Heart left ventricle (tissue), 16 donors: Measurements from ENCODE around the gene CAMKMT. TPM values are rescaled to one million over a fixed set of nuclear protein-coding genes. Genes with fewer than 3 reads are reported as not detected.

Source experiments
- ATAC-seq, 4 donors: fragments of 200-7000 bp; cut with Tn5 transposase; one replicate each; pipeline ENCODE4 v1.9.1; 2020 to 2022; ENCODE audit warnings: moderate library complexity in 4 of 4, mild to moderate bottlenecking in 3 of 4, moderate number of reproducible peaks in 1 of 4
- DNase-seq, 5 donors: peaks; one replicate each; pipeline ENCODE4 v3.0.0-alpha.2; 2020
- H3K27ac ChIP-seq, 12 donors: fragments of 200-600 bp; sonication (generic) in 4 of 12; one replicate each; pipeline versions ENCODE4 v1.5.0 to v1.8.0; 2016 to 2022; ENCODE audit warnings: mild to moderate bottlenecking in 2 of 12
- H3K27me3 ChIP-seq, 9 donors: fragments of 200-600 bp; sonication (generic) in 2 of 9; one replicate each; pipeline versions ENCODE4 v1.5.1 to v1.8.0; 2016 to 2022; ENCODE audit warnings: mild to moderate bottlenecking in 3 of 9
- H3K36me3 ChIP-seq, 9 donors: fragments of 200-600 bp; sonication (generic) in 2 of 9; one replicate each; pipeline versions ENCODE4 v1.5.0 to v1.8.0; 2018 to 2022; ENCODE audit warnings: mild to moderate bottlenecking in 2 of 9
- H3K4me1 ChIP-seq, 12 donors: fragments of 200-600 bp; sonication (generic) in 4 of 12; one replicate each; pipeline versions ENCODE4 v1.5.0 to v1.8.0; 2016 to 2022; ENCODE audit warnings: mild to moderate bottlenecking in 3 of 12
- H3K4me3 ChIP-seq, 12 donors: fragments of 200-600 bp; sonication (generic) in 4 of 12; one replicate each; pipeline versions ENCODE4 v1.5.0 to v1.8.0; 2017 to 2022; ENCODE audit warnings: mild to moderate bottlenecking in 9 of 12, moderate library complexity in 4 of 12
- H3K9me3 ChIP-seq, 12 donors: fragments of 200-600 bp; sonication (generic) in 4 of 12; one replicate each; pipeline versions ENCODE4 v1.5.0 to v1.8.0; 2016 to 2022; ENCODE audit warnings: mild to moderate bottlenecking in 1 of 12
- CTCF ChIP-seq, 12 donors: fragments of 200-600 bp; sonication (generic) in 4 of 12; IDR thresholded peaks; one replicate each; pipeline versions ENCODE4 v1.5.0 to v1.8.0; 2018 to 2022; ENCODE audit warnings: antibody characterized with exemption in 12 of 12, mild to moderate bottlenecking in 5 of 12
- POLR2A ChIP-seq, 2 donors: fragments of 450-650 bp; IDR thresholded peaks; one replicate each; pipeline ENCODE4 v1.6.1; 2017; ENCODE audit warnings: antibody characterized with exemption in 2 of 2, mild to moderate bottlenecking in 2 of 2, moderate library complexity in 2 of 2
- WGBS, 4 donors: extraction: QIAGEN DNeasy Blood & Tissue Kit in 2 of 4; methylation state at CpG; one replicate each; pipeline versions ENCODE4 v1.1.5 to v1.1.7; 2013 to 2018; 5-methylcytosine and 5-hydroxymethylcytosine counted together
- intact Hi-C, 10 donors: fragments of 100-400 bp; cut with DNase I; formaldehyde crosslinking; loops; one replicate each; pipeline versions ENCODE4 v1.11.1 to v1.14.2; 2022
- polyA plus RNA-seq, 2 donors: library from polyadenylated mRNA; stranded (reverse); fragments of 200-250 nt; gene quantifications; one replicate each; pipeline ENCODE4 v1.2.3, GENCODE V29; 2013
- total RNA-seq, 9 donors: library from RNA; depleted of rRNA in 2 of 9; stranded (reverse); fragments of >200 nt in 2 of 9; fragmentation: NEBNext Ultra II Directional in 3 of 9; extraction: Animal tissue kit (Norgen Biotek cat#: 25700) in 3 of 9; gene quantifications; one replicate each; pipeline versions ENCODE4 v1.1.0 to v1.2.4, GENCODE V29; 2016 to 2023
- donor health status: ischemic (EF 13 %, LVEDD 7.1; RV severe dilation, severe dysfunction).
- donor health status: healthy with polysubstance abuse.
- donor health status: DM: no; HTN: yes; CAD: no.
- donor health status: DM: no; HTN: no; CAD: no.
- donor health status: ischemic (EF 25% LVEDD 6.9; RV normal size, moderate dysfunction).
- donor health status: ischemic (EF 25% LVEDD 5.7; RV mildly dilated, moderate dysfunction).
- donor health status: healthy.
- donor health status: DM: yes; HTN: yes; CAD: no.
- donor health status: ischemic (EF 35%, LVEDD 5.7; RV mildly dilated, moderate dysfunction).
- donor health status: nonischemic (EF 11% LVEDD 7.7; RV severe dilation, severe dysfunction).
- donor health status: DM: yes; HTN: yes; CAD: no.
- donor health status: PGD.
- donor health status: ischemic (EF 29% LVEDD 5.4; RV normal size, mild dysfunction).
- donor health status: nonischemic (EF 23%, LVEDD 6.1; RV moderate dilation, normal function).

Gene CAMKMT
- total and polyA plus RNA-seq, 11 donors, result 2.5 to 10.1 (median 4.4) TPM

DNA sequence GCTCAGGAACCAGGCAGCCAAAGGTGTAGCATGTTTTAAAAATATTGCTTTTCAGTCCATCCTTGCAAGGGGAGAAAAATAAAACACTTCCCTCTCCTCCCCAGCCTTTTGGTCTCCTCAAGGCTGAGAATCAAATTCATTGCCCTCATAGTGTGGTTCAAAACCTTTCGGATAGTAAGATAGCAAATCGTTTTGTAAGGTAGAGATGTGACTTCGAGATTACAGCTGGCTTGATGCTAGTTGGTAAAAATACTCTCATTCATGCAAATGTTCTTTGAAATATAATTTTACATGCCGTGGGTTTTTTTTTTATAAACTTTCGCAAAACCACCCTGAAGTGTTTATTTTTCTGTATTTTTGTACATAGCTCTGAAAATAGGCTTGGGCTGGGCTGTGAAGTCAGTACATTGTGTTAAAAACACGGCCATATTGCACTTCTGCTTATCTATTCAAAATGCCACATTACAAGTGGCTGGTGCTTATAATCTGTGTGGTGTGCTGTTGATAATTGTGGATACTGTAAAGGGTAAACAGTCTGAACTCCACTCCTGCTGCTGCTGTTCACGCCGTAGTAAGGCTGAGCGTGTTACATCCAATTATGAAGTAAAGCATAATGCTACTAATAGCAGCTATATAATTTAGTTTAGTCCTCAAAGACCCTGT, 407.7 kb downstream of the CAMKMT start:
- Histone ChIP-seq H3K36me3 (no peaks in the 10 kb centered on the region), H3K4me1 (peaks cover 0 to 16% (median 0%) of the 10 kb centered on the region in 12 donors), H3K27ac (no peak overlapping the region), H3K9me3 (no peaks in the 10 kb centered on the region), H3K27me3 (peaks cover 0 to 35% (median 4%) of the 10 kb centered on the region in 9 donors), H3K4me3 (no peak overlapping the region)
- no peak for ATAC-seq
- DNase-seq, result no peak
- WGBS, 4 donors, result 65 to 74% (median 72%) methylated on average over 9 of the region's 9 CpGs
- intact Hi-C loops, result no loop called here
- TF ChIP-seq POLR2A (IDR thresholded peaks at IDR 0.05) (no peak), CTCF (IDR thresholded peaks at IDR 0.05) (no peak)

DNA sequence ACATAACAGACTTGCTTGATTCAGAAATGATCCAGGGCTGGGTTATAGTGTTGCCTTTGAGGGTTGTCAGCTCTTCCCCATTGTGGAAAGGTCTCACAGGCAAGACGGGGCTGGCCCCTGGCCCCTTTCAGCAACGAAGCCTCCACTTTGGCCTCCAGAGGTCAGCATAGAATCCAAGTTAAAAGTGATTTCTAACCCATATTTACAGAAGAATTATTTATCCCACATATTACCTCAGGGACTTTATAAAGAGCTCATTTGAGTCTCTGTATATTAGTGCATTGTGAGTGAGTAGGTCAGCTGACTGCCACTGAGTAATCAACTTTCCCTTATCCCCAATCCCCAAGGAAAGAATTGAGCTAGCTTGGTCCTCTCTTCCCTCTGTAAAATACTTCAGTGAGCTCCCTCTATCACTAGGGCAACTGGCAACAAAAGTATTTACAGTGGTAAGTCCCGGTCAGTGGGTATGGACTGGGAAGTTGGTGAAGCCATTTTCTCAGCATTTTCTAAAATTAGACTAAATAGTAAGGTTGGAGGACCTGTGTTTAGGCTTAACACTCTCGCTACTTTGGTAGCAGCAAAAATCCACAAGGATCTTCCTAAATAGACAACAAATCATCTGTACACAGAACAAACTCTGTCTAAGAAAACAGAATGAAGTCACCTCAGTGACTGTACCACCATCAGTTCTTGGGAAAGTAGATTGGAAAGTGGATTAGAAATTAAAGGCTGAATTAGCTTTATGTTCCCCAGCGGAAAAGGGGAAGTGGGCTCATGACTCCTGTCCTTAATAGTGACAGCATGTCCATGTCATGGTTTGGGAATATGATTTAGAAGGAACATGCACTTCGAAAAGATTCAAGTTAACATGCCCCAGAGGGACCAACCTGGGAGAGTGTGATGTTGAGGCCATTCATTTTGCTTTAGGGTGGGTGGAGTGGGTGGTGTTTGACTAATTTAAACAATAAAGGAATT, 408.8 kb downstream of the CAMKMT start:
- Histone ChIP-seq H3K4me1 (peaks cover 0 to 16% (median 0%) of the 10 kb centered on the region in 12 donors), H3K27ac (no peak overlapping the region), H3K9me3 (no peaks in the 10 kb centered on the region), H3K4me3 (no peak overlapping the region), H3K27me3 (peaks cover 0 to 37% (median 4%) of the 10 kb centered on the region in 9 donors), H3K36me3 (no peaks in the 10 kb centered on the region)
- intact Hi-C loops, result no loop called here
- no peak for TF ChIP-seq POLR2A (IDR thresholded peaks at IDR 0.05)
- no peak for ATAC-seq
- 84 to 91% (median 89%) methylated on average over 6 of the region's 6 CpGs for WGBS, 4 donors
- no peak for DNase-seq

DNA sequence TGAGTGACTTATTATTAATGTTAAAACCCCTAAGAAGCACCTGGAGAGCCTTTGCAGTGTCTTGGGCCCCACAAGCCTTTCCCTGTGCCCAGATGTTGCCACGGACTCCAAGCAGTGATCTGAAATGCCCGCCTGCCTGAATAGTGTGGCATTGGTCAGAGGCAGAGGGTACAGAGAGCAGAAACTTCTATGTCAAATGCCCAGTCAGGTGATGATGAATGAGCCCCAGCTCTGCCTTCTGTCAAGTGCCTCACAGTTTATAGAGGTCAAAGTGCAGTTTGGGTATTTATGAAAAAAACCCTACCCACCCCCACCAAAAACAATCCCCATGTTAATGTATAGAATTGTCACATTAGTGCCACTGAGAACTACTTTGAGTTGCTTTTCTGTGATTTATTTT, 409.8 kb downstream of the CAMKMT start:
- ATAC-seq (no peak), DNase-seq (no peak)
- Histone ChIP-seq H3K4me1 (peaks cover 0 to 16% (median 0%) of the 10 kb centered on the region in 12 donors), H3K27me3 (peaks cover 0 to 37% (median 7%) of the 10 kb centered on the region in 9 donors), H3K9me3 (no peaks in the 10 kb centered on the region), H3K36me3 (no peaks in the 10 kb centered on the region), H3K4me3 (no peak overlapping the region), H3K27ac (no peak overlapping the region)
- intact Hi-C loops, result no loop called here
- 92 to 100% (median 97%) methylated on average over 2 of the region's 2 CpGs for WGBS, 4 donors
- TF ChIP-seq POLR2A (IDR thresholded peaks at IDR 0.05), result no peak
- no peak for TF ChIP-seq CTCF (IDR thresholded peaks at IDR 0.05)

DNA sequence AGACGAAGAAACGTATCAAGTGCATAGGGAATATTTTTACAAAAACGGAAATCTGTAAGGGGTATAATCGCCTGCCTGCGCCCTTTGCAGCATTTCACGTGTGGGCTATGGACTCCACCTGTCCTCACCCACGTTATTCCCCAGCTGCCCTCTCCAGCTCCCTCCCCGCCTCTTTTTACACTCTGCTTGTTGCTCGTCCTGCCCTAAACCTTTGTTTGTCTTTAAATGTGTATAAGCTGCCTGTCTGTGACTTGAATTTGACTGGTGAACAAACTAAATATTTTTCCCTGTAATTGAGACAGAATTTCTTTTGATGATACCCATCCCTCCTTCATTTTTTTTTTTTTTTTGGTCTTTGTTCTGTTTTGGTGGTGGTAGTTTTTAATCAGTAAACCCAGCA, 410.4 kb downstream of the CAMKMT start:
- Histone ChIP-seq H3K4me3 (no peak overlapping the region), H3K9me3 (no peaks in the 10 kb centered on the region), H3K27ac (no peak overlapping the region), H3K27me3 (peaks cover 0 to 34% (median 7%) of the 10 kb centered on the region in 9 donors), H3K36me3 (no peaks in the 10 kb centered on the region), H3K4me1 (peaks cover 0 to 17% (median 2%) of the 10 kb centered on the region in 12 donors)
- no peak for DNase-seq
- TF ChIP-seq POLR2A (IDR thresholded peaks at IDR 0.05), result no peak
- TF ChIP-seq CTCF (IDR thresholded peaks at IDR 0.05), result no peak
- intact Hi-C loops, result no loop called here
- WGBS, 4 donors, result 94 to 96% (median 95%) methylated on average over 9 of the region's 9 CpGs
- ATAC-seq, result no peak
